ENCODE results near the gene HS3ST4.
"Not testable (repeated sequence)": the region's sequence is repeated elsewhere in the genome, so short reads cannot be mapped to it uniquely, and the experiment has no call there.

The HS3ST4 gene

DNA sequence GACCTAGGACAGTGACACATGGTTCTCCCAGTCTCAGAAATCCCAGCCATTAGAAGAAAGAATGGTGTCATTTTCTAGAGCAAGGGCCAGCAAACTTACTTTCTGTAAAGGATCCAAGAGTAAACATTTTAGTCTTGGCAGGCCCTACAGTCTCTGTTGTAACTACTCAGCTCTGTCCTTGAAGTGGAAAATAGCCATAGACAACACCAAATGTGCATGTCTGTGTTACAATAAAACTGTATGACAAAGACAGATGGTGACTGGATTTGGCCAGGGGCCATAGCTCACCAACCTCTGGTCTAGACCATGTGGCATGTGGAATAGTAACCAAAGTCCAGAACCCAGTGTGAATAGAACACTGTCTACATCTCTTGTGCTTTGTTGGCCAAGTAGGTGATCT is 286.5 kb downstream of the HS3ST4 start:
- no peak for DNase-seq (ENCODE audit: low read depth in 1 of 2, low spot score in 1 of 2)

DNA sequence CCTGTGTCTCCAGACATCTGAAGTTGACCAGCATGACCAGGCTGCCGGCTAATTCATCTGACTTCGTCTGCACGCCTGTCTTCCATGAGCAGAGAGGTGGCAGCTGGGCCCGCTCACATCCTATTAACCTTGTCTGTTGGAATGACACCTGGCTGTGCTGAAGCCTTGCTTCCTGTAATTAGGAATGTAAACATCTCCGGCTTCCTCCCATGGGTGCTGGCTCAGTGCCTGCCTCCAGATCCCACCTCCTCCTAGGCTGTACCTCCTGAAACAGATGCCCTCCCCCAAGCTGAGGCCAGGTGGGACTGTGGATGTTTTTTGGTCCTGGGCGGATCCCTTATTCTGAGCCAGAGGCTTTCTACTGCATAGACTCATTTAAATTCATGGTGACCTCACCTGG is 296.3 kb downstream of the HS3ST4 start:
- DNase-seq (ENCODE audit: low read depth in 1 of 2, low spot score in 1 of 2) = no peak

DNA sequence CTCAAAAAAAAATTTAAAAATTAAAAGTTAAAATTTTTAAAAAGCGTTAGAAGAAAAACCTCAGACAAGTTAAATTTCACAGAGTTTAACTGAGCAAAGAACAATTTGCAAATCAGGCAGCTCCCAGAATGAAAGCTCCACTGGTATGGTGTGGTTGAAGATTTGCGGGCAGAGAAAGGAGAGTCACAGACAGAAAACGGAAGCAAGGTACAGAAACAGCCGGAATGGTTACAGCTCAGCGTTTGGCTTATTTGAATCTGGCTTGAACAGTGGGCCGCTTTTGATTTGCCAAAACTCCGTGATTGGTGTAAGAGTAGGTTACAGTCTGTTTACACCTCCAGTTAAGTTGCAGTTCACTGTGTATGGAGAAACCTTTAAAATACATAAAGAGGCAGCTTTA is 297.1 kb downstream of the HS3ST4 start:
- no peak for DNase-seq (ENCODE audit: low read depth in 1 of 2, low spot score in 1 of 2)

DNA sequence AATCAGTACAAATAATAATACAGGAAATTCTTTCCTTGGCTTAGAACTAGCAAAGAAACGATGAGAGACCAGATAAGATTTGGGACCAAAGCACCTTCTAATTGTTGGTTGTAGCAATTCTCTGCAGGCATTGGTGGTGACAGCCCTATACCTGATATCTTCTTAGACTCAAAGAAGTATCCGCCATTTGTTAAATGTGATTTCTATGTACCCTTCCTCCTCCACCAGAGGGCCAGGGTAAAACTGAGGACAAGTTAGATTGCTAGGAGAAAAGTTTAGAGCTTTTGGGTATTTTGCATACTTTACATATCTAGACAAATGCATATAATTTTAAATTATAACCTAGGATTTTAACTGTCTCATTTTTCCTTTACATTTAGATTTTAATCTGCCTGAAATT is 304.3 kb downstream of the HS3ST4 start:
- no peak for DNase-seq (ENCODE audit: low read depth in 1 of 2, low spot score in 1 of 2)

DNA sequence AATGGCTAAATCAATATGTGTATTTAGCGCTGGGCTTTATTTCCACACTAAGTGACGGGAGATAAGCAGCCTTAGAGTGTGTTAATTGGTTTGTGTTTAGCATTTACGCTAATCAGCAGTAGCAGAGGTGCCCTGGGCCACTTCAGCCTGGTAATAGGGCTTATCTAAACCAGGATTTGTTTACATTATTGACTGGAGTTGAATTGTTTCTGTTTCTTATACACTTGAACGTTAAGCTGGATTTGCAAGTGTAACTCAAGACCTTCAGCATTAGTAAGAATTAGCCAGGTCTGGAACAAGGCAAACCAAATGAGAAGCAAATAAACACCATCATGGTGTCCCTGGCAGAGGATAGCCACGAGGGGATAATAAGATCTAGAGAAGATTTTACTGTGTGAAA is 313.6 kb downstream of the HS3ST4 start:
- no peak for DNase-seq (ENCODE audit: low read depth in 1 of 2, low spot score in 1 of 2)

DNA sequence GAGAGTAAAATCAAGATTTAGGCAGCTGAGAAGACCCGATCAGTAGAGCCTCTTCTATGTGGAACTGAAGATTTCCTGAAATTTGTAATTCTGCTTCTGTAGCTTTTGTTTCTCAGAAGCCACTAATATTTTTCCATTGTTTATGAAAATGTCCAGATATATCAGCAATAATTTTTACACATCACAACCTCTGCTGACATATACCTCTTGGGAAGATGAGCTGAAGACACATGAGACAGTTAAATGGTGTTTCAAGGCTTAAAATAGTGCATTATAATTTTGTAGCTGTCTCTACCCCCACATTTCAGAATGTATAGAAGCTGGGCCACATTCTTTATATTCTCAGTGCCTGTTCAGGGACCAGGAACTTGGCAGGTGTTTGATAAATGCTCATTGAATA is 320.6 kb downstream of the HS3ST4 start:
- no peak for DNase-seq (ENCODE audit: low read depth in 1 of 2, low spot score in 1 of 2)

DNA sequence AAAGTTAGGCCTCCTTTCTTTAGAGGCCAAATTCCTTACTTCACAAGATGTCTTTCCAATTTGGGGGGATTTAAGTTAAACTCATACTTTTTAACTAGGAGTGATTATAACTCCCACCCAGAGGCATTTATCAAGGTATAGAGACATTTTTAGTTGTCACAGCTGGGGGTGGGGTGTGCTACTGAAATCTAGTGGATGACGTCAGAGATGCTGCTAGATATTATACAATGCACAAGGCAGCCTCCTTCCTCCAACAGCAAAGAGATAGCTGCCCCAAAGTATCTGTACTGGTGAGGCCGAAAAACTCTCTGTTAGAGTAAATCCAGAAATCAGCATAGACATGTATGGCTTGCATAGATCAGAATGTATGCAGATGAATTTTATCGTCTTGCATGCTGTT is 324.0 kb downstream of the HS3ST4 start:
- no peak for DNase-seq (ENCODE audit: low read depth in 1 of 2, low spot score in 1 of 2)

DNA sequence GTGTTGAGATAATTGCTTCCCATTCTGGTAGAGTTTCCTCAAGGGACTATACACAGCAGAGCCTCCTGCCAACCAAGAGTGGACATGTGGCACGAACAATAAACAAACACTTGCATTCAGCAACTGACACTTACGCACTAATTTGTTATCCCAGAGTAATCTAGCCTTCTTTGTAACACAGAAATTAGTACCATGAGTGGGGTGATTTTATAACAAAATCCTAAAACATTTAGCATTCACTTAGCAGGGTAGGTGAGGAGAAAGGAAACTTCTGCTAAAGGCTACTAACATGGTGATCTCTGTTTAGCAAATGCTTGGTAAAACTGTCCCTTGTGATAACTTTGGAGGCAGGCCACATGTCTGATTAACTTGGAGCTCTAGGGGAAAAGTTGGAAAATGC is 325.2 kb downstream of the HS3ST4 start:
- DNase-seq (ENCODE audit: low read depth in 1 of 2, low spot score in 1 of 2) = no peak

DNA sequence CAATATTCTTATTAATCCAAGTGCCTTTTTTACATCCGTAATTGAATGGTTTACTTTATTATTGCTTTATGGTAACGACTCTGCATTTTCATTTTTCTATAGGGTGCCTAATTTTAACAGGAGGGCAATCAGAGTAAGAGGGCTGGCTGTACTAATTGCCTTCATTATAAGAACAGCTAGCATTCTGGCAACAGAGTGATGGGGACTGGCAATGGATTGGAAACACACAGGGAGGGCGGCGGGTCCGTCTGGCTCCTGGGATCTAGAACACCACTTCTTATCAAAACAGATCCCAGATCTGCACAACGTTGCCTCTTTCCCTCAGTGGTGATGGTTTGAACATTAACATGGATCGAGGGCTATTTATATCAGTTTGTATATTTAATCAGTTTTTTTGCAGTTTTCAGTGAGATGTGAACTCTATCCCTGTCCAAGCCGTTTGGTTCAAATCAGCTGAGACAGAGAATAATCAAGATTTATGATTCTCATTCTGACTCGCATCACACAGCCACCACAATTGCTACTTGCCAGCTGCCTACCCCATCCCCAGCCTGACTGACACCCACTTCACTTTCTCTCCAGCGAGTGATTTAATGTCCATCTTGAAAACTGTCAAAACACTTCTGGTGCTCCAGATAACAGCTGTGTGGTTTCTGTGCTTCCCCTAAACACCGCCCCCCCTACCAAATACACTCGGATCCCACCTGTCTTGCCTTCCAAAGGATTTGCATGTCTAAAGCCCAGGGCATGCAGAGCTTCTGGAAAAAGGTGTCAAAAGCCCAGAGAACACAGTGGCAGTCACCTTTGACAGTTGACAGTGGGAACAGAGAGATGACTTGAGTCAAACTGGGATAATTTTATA is 327.9 kb downstream of the HS3ST4 start:
- no peak for DNase-seq (ENCODE audit: low read depth in 1 of 2, low spot score in 1 of 2)

DNA sequence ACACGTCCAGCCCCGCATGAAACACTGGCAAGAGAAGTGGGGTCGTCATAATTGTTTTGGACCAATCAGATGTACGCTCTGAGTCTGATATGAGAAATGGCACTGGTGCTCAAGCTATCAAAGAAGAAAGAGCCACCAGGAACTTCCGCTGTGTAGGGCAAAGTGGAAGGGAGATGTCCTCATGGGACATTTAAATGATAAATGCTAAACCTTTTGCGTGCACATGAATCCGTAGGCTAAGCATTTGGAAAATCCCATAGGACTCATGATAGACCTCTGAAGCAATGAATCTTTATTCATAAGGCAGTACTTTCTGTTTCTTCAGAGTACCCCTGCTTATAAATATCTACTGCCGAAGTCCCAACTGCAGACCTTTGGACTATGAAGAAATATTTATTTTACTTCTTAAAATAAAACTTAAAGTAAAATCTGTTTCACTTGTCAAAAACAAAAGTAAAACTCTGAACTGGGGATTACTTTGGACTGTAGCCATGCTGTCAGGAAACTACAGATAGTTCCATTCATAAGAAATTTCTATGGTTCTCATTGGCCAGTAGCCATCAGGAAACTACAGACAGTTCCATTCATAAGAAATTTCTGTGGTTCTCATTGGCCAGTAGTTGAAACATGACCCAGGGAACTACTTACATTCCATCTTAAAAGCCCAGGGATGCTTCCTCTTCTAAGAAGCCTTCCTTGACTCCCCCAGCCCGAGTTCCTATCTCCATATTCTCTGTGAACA is 335.1 kb downstream of the HS3ST4 start:
- no peak for DNase-seq (ENCODE audit: low read depth in 1 of 2, low spot score in 1 of 2)

DNA sequence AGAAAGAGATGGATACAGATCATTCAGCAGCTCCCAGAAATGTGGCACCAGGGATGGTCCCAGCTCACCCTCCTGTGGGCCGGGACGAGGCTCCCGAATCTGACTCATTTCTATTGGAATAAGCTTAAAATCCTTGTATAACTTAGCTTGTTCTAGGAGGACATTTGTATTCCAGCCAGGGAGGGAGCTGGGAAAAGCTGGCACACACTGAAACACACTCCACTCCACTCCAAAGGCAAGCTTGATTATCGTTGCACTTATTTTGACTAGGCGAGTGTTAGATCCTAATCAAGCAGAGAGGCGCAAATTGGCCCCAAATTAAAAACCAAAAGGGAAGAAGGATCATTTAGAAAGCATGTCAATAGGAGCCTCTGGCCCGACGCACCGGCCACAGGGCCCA is 339.5 kb downstream of the HS3ST4 start:
- DNase-seq (ENCODE audit: low read depth in 1 of 2, low spot score in 1 of 2) = no peak

DNA sequence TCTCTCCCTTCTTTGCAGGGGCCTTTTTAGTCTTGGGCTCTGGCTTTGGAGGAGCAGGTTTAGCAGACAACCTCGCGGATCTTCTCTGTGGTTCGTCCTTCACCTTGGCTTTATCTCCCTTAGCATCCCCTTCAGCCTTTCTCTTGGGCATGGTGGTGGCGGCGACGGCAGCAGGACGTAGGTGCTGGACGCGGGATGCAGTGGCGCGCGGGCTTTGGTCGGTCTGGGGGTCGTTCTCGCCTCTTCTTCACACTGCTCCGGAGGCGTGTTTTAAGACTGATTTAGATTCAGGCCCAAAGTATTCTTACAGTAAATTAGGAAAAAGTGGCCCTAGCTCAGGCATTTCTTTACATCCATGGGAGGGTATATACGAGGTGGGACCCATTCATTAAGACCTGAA is 340.9 kb downstream of the HS3ST4 start:
- DNase-seq (ENCODE audit: low read depth in 1 of 2, low spot score in 1 of 2) = not testable (repeated sequence)

DNA sequence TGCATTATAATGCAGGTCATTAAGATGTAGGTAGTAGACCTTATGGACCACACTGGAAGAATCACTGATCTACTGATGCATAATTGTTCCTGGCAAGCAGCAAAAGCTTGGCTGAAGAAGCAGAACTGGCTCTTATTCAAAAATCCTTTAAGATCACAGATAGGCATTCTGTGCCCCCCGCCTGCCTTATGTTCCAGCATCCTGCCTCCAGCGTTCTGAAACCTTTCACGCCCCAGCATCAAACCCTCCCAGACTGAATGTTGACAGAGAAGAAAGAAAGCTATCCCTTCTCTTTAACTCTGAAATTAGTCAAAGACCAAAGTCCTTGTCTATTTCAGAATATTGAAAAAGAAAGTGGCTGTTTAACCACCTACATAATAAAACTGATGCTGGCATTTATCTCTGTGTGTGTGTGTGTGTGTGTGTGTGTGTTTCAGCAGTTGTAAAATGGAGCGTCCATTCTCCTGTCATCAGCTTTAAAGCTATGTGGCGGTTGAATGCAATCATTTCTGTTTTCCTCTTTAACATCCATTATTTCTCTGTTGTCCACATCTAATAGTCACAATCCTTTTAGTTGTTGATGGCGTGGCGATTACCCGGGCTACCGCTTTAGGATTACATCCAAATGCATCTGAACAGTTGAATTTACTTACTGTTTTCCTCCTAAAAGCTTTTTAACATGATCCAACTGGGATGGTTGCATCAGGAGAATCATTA is 350.4 kb downstream of the HS3ST4 start:
- no peak for DNase-seq (ENCODE audit: low read depth in 1 of 2, low spot score in 1 of 2)

DNA sequence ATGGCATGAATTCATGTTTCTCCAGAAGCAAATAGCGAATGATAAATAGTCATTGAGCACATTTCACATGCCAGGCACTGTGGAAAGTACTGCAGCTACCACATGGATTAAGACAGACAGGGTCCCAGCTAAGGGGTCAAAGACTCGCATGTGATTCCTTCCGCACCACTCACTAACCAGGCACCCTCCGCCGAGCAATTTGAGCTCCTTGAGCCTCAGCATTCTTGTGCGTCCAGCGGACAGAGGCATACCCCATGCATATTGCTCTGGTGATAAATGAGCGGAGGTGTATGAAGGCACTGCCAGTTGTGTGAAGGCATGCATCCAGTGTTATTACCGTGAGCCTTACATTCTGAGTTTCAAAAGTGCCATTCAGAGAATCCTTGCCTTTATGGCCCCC is 358.7 kb downstream of the HS3ST4 start:
- DNase-seq (ENCODE audit: low read depth in 1 of 2, low spot score in 1 of 2) = no peak

DNA sequence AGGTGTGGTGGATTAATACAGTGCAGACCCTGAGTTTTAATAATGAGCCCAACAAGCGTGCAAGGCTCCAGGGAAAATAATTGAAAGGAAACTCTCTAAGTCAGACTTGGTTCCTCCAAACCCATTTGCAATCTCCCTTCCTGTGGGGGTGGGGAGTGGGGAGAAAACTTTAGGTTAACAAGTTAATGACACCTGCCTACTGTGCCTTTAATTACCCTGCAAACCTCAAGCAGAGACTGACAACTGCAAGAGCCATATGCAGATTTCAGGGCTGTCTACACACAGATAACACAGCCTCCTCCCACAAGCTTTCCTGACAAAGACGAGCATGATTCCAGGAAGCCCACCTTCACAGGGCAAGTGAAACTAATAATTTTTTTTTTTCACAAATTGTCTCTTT is 359.3 kb downstream of the HS3ST4 start:
- DNase-seq (ENCODE audit: low read depth in 1 of 2, low spot score in 1 of 2) = no peak

DNA sequence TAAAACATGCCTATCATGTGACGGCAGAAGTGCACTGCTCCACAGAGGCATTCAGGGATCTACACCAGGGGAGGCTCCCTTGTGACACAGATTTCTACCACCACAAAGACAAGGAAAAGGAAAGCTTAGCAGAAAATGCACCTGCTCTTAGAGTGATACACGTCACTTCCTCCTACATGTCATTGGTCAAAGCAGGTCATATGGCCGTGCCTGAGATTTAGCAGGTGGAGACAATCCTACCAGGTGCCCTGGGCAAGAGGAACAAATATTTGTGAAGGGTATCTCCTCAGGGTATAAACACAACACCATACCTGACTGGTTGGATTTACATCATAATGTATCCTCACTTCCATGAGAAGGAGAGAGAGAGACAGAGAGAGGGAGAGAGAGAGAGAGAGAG is 362.1 kb downstream of the HS3ST4 start:
- DNase-seq (ENCODE audit: low read depth in 1 of 2, low spot score in 1 of 2) = no peak

DNA sequence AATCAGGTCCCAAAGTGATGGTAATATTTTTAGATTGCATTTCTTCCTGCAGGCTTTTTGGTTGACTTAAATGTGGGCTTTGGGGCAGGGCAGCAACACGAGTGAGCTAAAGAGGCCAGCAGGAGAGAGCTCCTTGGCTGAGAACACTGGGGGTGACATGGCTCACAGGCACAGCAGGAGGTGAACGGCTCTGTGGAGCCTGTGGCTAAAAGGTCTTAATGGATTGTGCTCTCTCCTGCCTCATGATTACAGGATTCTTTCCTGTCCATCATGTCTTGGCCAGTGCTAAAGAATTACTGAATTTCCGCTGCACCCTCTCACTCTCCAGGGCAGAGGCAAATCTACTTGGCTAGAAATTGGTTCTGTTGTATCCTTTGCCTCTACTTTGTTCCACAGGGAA is 366.6 kb downstream of the HS3ST4 start:
- no peak for DNase-seq (ENCODE audit: low read depth in 1 of 2, low spot score in 1 of 2)

DNA sequence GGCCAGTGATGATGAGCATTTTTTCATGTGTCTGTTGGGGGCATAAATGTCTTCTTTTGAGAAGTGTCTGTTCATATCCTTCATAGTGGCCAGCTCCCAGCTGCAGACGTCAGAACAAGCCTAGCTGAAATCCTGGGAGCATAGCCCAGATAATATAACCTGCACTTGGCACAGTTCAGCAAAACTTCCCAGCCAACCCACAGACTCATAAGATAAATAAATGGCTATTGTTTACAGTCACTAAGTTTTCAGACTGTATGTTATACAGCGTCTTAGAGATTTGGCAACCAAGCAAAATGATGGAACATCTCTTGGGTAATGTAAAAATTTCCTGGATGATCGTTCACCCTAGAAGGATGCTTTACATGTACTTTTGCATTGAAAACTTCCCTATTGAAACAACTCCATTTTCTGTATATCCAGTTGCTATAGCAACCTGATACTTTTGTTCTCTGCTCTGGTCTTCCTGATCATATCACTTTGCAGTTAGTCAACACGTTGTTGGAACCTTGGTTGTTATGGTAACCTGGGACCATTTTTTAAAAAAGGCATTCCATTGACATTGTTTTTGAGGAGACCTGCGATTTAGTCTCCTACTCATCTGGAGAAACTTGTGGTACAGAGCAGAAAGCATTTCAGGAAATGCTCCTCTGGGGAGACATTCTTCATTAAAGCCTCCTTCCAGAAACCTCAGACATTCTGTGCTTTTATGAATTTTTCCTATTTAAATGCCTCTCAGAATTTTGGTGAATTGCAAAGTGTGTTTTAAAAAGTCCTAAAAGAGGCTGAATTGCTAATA is 378.7 kb downstream of the HS3ST4 start:
- DNase-seq (ENCODE audit: low read depth in 1 of 2, low spot score in 1 of 2) = no peak

DNA sequence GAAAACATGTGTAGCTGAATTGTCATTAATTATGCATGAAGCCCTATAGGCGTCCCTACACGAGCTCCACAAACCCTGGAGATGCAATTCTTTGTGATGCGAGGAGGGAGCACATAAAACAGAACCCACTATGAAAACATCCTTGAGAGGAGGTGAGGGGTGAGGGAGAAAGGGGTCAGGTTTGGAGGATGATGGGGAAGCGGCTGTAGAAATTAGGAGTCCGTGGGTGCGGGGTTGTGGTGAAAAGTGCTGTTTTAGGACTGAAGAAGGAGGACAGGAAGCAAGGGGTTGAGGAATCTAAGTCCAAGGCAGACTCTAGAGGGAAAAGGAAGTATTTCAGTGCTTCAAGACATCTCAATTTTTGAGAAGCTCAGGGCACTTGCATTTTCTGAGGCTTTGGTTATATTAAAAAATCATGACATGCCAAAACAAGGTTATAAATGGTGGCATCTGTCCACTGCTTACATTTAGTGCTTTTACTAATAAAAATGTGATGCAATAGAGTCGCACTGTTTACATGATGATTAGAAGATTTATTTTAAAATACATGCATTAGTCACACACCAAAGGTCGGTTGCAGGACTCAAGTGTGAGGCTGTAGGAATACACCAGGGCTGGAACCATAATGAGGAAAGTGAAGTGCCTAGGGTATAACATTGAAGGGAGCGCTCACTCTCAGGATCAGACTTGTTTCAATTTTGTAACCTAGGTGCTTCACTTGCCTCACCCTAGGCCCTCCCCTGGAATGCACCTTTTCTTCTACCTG is 379.5 kb downstream of the HS3ST4 start:
- DNase-seq (ENCODE audit: low read depth in 1 of 2, low spot score in 1 of 2) = no peak

DNA sequence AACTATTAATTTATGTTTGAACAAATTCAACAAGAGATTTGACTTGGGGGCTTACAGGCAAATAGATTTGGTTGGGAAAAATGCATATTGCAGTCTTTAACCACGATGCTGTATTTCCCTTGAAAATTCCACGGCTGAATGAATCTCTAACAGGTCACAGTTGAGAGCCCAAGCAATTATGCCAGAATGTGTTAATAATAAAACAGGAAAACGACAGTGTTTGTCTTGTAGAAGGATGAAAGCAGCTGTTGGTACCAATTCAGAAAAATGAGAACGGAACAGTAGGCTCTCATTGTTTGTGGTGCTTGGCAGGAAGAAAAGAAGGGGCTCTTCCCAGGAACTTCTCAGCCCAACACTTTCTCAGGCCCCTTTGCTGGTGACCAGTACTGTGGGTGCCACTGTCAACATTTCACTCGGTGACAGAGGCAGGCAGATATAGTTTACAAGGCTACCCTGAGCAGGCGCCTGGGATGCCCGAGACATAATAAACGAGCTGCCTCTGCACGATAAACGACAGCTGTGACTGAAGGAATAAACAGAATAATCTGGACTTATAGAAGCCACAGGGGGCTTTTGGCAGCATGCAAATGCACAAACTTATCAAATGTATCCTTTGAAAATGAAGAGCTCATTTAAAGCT is 387.1 kb downstream of the HS3ST4 start:
- no peak for DNase-seq (ENCODE audit: low read depth in 1 of 2, low spot score in 1 of 2)
